ENCODE results near the gene SFTPD. TPM values are rescaled to one million over a fixed set of nuclear protein-coding genes. Genes with fewer than 3 reads are reported as not detected.

SFTPD gene
- total RNA-seq, 4 donors from 2014 or later, result 0.58 to 0.97 TPM; not detected in 2

- TF ChIP-seq, protein P1, sequence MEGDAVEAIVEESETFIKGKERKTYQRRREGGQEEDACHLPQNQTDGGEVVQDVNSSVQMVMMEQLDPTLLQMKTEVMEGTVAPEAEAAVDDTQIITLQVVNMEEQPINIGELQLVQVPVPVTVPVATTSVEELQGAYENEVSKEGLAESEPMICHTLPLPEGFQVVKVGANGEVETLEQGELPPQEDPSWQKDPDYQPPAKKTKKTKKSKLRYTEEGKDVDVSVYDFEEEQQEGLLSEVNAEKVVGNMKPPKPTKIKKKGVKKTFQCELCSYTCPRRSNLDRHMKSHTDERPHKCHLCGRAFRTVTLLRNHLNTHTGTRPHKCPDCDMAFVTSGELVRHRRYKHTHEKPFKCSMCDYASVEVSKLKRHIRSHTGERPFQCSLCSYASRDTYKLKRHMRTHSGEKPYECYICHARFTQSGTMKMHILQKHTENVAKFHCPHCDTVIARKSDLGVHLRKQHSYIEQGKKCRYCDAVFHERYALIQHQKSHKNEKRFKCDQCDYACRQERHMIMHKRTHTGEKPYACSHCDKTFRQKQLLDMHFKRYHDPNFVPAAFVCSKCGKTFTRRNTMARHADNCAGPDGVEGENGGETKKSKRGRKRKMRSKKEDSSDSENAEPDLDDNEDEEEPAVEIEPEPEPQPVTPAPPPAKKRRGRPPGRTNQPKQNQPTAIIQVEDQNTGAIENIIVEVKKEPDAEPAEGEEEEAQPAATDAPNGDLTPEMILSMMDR (IDR thresholded peaks at IDR 0.05), result no peak
- TF ChIP-seq POLR2A (IDR thresholded peaks at IDR 0.05), result no peak
- Histone ChIP-seq H3K27me3 (no peaks in the 10 kb centered on the region), H3K27ac (no peak overlapping the region), H3K4me3 (no peak overlapping the region), H3K36me3 (no peaks in the 10 kb centered on the region), H3K9me3 (no peaks in the 10 kb centered on the region), H3K4me1 (no peaks in the 10 kb centered on the region)
- no peak for DNase-seq
- intact Hi-C loops (cut with DNase I; ENCODE audit: low total_unique reads), result no loop called here
Observed at GRCh38 chr10:79928028-79928583, 20.8 kb downstream of the SFTPD start.

- no peaks in the 10 kb centered on the region for H3K9me3 ChIP-seq
- intact Hi-C loops (cut with DNase I; ENCODE audit: low total_unique reads), result no loop called here
- TF ChIP-seq POLR2A (IDR thresholded peaks at IDR 0.05), result no peak
- TF ChIP-seq, protein P1 (IDR thresholded peaks at IDR 0.05), result no peak
- H3K4me3 ChIP-seq, result no peak overlapping the region
- no peak overlapping the region for H3K27ac ChIP-seq
- H3K36me3 ChIP-seq, result no peaks in the 10 kb centered on the region
- H3K4me1 ChIP-seq, result no peaks in the 10 kb centered on the region
- DNase-seq, result no peak
- no peaks in the 10 kb centered on the region for H3K27me3 ChIP-seq
Observed at GRCh38 chr10:79927111-79927828, 21.6 kb downstream of the SFTPD start.

DNA sequence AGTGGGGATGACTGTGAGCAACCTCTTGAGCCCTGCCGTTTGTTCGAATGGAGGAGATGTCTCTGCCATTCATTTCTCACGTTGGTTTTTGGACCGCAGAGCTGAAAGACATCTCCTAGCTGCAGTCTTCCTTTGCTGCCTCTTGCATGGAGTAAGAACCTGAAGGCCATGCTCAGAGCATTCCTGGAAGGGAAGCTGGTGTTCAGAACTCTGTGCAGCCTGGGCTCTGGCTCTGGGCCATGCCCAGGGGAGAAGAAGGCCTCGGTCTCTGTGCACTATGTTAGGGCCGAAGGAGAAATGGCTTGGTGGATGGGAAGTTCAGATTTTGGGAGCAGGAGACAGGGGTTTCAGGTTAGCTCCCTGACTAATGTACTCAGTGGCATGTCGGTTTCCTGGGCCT is 22.9 kb downstream of the SFTPD start:
- DNase-seq, result no peak
- Histone ChIP-seq H3K36me3 (no peaks in the 10 kb centered on the region), H3K4me3 (no peak overlapping the region), H3K27ac (no peak overlapping the region), H3K9me3 (no peaks in the 10 kb centered on the region), H3K27me3 (no peaks in the 10 kb centered on the region), H3K4me1 (no peaks in the 10 kb centered on the region)
- TF ChIP-seq POLR2A (IDR thresholded peaks at IDR 0.05), result no peak
- TF ChIP-seq, protein P1 (IDR thresholded peaks at IDR 0.05), result no peak
- intact Hi-C loops (cut with DNase I; ENCODE audit: low total_unique reads), result no loop called here

DNA sequence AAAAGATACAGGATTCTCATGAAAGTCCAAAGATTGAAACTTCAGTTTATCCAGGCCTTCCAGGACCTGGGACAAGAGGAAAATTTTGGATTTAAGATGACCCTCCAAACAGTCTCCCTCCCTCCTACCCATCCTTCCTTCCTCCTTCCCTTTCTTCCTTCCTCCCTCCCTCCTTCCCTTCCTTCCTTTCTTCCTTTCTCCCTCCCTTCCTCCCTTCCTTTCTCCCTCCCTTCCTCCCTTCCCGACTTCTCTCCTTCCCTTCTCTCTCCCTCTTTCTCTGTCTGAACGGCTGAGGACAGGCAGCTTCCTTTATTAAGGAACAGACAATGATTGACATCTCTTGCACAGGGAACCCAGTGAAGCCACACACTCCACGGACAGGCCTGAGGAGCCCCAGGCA is 23.3 kb downstream of the SFTPD start:
- Histone ChIP-seq H3K27me3 (no peaks in the 10 kb centered on the region), H3K4me3 (no peak overlapping the region), H3K27ac (no peak overlapping the region), H3K9me3 (no peaks in the 10 kb centered on the region), H3K36me3 (no peaks in the 10 kb centered on the region), H3K4me1 (no peaks in the 10 kb centered on the region)
- intact Hi-C loops (cut with DNase I; ENCODE audit: low total_unique reads), result no loop called here
- TF ChIP-seq, protein P1 (IDR thresholded peaks at IDR 0.05), result no peak
- no peak for DNase-seq

DNA sequence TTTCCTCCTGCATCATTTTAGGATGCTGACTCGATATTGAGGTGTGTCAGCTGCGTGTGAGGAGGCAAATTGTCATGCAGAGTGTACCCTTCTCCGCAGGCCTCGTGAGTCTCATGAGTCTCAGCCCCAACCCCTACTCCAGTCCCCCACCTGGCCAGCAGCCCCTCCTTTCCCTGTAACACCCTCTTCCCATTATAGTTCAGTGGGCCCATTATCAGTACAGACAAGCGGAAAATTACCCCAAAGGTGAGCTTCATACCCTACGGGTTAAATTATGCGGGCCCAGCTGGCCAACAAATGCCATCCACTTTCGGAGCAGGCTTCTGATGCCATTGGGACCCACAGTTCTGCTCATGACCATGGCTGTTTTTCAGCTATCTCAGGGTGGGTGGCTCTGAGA is 25.2 kb downstream of the SFTPD start:
- H3K36me3 ChIP-seq, result no peaks in the 10 kb centered on the region
- no peaks in the 10 kb centered on the region for H3K4me1 ChIP-seq
- H3K27ac ChIP-seq, result no peak overlapping the region
- TF ChIP-seq POLR2A (IDR thresholded peaks at IDR 0.05), result no peak
- H3K9me3 ChIP-seq, result no peaks in the 10 kb centered on the region
- no peak for DNase-seq
- no peak overlapping the region for H3K4me3 ChIP-seq
- H3K27me3 ChIP-seq, result no peaks in the 10 kb centered on the region
- intact Hi-C loops (cut with DNase I; ENCODE audit: low total_unique reads), result no loop called here
